Measurements from ENCODE around the gene GPR39.

GRCh38 chr2:132484144-132484543, 67.5 kb downstream of the GPR39 start:
- TF ChIP-seq CTCF (IDR thresholded peaks at IDR 0.05): no peak
- no peak for TF ChIP-seq POLR2A (IDR thresholded peaks at IDR 0.05)
- TF ChIP-seq EP300 (IDR thresholded peaks at IDR 0.05): no peak
